ENCODE results near the gene FBXO11. TPM values are rescaled to one million over a fixed set of nuclear protein-coding genes. Genes with fewer than 3 reads are reported as not detected.

Gene FBXO11
- total RNA-seq, 1 donor from 2014 or later = 83.9 TPM

DNA sequence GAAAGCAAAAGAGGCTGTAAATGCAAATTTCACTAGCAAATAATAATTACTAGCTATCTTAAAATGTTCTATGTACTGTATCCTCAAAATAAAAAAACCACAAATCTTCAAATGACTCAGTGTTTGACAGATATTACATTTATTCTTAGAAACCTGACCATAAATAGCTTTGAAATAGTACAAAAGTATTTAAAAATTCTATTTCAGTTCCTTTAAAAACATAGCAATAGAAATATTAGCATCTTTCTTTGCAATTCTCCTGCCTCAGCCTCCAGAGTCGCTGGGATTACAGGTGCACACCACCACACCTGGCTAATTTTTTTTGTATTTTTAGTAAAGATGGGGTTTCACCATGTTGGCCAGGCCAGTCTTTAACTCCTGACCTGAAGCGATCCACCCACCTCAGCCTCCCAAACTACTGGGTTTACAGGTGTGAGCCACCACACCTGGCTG is 72.8 kb downstream of the FBXO11 start:
- no peak overlapping the region for H3K4me3 Mint-ChIP-seq
- no peaks in the 10 kb centered on the region for H3K4me1 Mint-ChIP-seq (ENCODE audit: unreplicated experiment)
- no peaks in the 10 kb centered on the region for H3K9me3 Mint-ChIP-seq
- H3K27me3 Mint-ChIP-seq = no peaks in the 10 kb centered on the region
- no peak for DNase-seq (ENCODE audit: extremely low spot score, unreplicated experiment)
- peaks cover 19% of the 10 kb centered on the region for H3K36me3 Mint-ChIP-seq
- H3K27ac Mint-ChIP-seq = no peak overlapping the region
- TF ChIP-seq, protein P1, sequence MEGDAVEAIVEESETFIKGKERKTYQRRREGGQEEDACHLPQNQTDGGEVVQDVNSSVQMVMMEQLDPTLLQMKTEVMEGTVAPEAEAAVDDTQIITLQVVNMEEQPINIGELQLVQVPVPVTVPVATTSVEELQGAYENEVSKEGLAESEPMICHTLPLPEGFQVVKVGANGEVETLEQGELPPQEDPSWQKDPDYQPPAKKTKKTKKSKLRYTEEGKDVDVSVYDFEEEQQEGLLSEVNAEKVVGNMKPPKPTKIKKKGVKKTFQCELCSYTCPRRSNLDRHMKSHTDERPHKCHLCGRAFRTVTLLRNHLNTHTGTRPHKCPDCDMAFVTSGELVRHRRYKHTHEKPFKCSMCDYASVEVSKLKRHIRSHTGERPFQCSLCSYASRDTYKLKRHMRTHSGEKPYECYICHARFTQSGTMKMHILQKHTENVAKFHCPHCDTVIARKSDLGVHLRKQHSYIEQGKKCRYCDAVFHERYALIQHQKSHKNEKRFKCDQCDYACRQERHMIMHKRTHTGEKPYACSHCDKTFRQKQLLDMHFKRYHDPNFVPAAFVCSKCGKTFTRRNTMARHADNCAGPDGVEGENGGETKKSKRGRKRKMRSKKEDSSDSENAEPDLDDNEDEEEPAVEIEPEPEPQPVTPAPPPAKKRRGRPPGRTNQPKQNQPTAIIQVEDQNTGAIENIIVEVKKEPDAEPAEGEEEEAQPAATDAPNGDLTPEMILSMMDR (conservative IDR thresholded peaks at IDR 0.05) = no peak

DNA sequence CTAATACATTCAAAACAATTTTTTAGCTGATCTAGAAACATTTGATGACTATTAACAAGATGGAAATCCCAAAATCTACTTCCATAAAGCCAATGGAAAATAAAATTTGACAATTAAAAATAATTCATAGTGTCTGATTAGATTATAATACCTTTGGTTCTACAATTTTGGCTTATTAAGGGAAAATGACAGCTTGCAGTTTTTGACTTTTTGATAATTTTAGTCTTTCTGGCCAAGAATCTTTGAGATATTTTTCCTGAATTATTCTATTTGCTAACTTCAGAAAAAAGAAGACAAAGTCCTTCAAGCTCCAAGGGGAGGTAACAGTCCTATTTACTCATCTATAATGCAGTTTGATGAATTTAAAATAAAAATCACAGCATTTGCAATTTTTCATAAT is 83.8 kb downstream of the FBXO11 start:
- no peak overlapping the region for H3K27ac Mint-ChIP-seq
- no peaks in the 10 kb centered on the region for H3K27me3 Mint-ChIP-seq
- H3K4me3 Mint-ChIP-seq = no peak overlapping the region
- peaks cover 35% of the 10 kb centered on the region for H3K36me3 Mint-ChIP-seq
- TF ChIP-seq, protein P1 (conservative IDR thresholded peaks at IDR 0.05) = no peak
- no peak for DNase-seq (ENCODE audit: extremely low spot score, unreplicated experiment)
- H3K4me1 Mint-ChIP-seq (ENCODE audit: unreplicated experiment) = no peaks in the 10 kb centered on the region
- no peaks in the 10 kb centered on the region for H3K9me3 Mint-ChIP-seq

DNA sequence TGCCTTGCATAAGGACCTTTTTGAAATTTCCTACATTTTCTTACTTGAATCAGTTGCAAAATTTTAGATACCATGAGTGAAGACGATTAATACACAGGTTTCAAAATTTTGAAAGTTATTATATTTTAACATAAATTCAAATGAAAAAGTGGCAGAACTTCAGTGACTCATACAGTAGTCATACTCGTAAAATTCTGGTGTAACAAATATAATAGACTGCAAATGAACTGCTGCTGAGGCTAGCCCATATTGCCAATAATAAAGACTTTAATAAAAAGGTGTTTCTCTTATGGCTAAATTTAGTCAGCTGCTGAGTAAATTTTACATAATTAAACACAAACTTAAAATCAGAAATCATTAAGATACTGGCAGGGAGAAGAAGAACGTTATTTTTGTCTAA is 86.5 kb downstream of the FBXO11 start:
- Mint-ChIP-seq H3K4me3 (no peak overlapping the region), H3K27me3 (no peaks in the 10 kb centered on the region), H3K9me3 (no peaks in the 10 kb centered on the region), H3K4me1 (ENCODE audit: unreplicated experiment) (no peaks in the 10 kb centered on the region), H3K27ac (no peak overlapping the region), H3K36me3 (peaks cover 41% of the 10 kb centered on the region)
- DNase-seq (ENCODE audit: extremely low spot score, unreplicated experiment) = no peak
- TF ChIP-seq, protein P1 (conservative IDR thresholded peaks at IDR 0.05) = no peak

GRCh38 chr2:47818777-47819176 is 87.5 kb downstream of the FBXO11 start:
- Mint-ChIP-seq H3K27me3 (no peaks in the 10 kb centered on the region), H3K27ac (no peak overlapping the region), H3K4me3 (no peak overlapping the region), H3K4me1 (ENCODE audit: unreplicated experiment) (no peaks in the 10 kb centered on the region), H3K36me3 (peaks cover 42% of the 10 kb centered on the region), H3K9me3 (no peaks in the 10 kb centered on the region)
- TF ChIP-seq, protein P1 (conservative IDR thresholded peaks at IDR 0.05) = no peak
- DNase-seq (ENCODE audit: extremely low spot score, unreplicated experiment) = no peak

DNA sequence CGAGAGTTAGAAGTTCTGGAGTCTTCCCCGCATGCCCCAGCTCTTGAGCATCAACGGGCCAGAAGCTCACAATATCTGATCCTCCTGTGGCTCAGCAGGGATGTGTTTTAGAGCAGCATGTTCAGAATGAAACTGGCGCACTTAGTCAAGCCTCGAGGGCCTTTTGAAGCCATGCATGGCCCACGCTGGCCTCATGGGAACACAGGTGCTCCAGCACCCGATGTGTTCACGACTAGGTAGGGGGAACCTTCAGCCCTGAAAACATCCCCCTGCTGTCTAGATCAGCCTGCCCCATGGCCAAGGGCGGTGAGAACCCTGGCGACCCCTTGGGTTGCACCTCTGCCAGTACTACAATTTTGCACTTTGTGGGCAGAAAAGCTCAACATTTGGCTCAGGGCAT is 90.5 kb downstream of the FBXO11 start:
- TF ChIP-seq, protein P1 (conservative IDR thresholded peaks at IDR 0.05) = no peak
- Mint-ChIP-seq H3K4me1 (ENCODE audit: unreplicated experiment) (no peaks in the 10 kb centered on the region), H3K36me3 (peaks cover 54% of the 10 kb centered on the region), H3K27me3 (no peaks in the 10 kb centered on the region), H3K4me3 (no peak overlapping the region), H3K9me3 (no peaks in the 10 kb centered on the region), H3K27ac (no peak overlapping the region)
- no peak for DNase-seq (ENCODE audit: extremely low spot score, unreplicated experiment)

DNA sequence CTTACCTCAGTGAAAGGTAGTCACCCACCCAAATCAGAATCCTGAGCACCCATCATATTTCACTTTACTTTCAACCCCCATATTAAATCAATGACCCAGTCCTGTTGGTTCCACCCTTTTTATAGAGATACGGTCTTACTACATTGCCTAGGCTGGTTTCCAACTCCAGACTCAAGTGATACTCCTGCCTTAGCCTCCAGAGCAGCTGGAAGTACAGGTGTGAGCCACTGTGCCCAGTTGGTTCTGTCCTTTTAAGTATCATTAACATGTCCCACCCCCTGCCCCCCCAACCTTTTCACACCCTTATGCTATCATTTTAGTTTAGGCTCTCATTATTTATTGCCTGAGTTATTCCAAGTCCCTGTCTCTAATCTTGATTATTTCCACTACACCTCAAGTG is 94.6 kb downstream of the FBXO11 start:
- DNase-seq (ENCODE audit: extremely low spot score, unreplicated experiment) = no peak
- H3K27me3 Mint-ChIP-seq = no peaks in the 10 kb centered on the region
- no peaks in the 10 kb centered on the region for H3K9me3 Mint-ChIP-seq
- peaks cover 50% of the 10 kb centered on the region for H3K36me3 Mint-ChIP-seq
- TF ChIP-seq, protein P1 (conservative IDR thresholded peaks at IDR 0.05) = no peak
- no peak overlapping the region for H3K27ac Mint-ChIP-seq
- no peaks in the 10 kb centered on the region for H3K4me1 Mint-ChIP-seq (ENCODE audit: unreplicated experiment)
- no peak overlapping the region for H3K4me3 Mint-ChIP-seq

Data from type B pancreatic cell (in vitro differentiated cells).